WTC11 (cell line): ENCODE data around the gene EHBP1. TPM values are rescaled to one million over a fixed set of nuclear protein-coding genes. Genes with fewer than 3 reads are reported as not detected.

Experiments
- ATAC-seq: fragments of 200-7000 bp; cut with Tn5 transposase; 2 replicates; pipeline ENCODE4 v1.10.0; 2021; ENCODE audit warnings: mild to moderate bottlenecking, moderate library complexity
- CTCF ChIA-PET: fragments of 300-600 bp; sonication (Branson Sonifier 250); formaldehyde crosslinking; loops from one replicate; lab custom pipeline; 2021; ENCODE audit warnings: antibody characterized with exemption; lab: Charles Lee
- POLR2A ChIA-PET: fragments of 350-600 bp; sonication (Branson Sonifier 250); formaldehyde crosslinking; loops from one replicate; lab custom pipeline; 2021; ENCODE audit warnings: antibody characterized with exemption; lab: Charles Lee
- DNase-seq: peaks from one replicate; pipeline ENCODE4 v3.0.0; 2021; ENCODE audit warnings: low spot score
- H3K27ac Mint-ChIP-seq: 2 replicates; pipeline ENCODE4 v1.8.0; 2021; ENCODE audit warnings: mixed read lengths
- H3K27me3 Mint-ChIP-seq: 2 replicates; pipeline ENCODE4 v1.8.0; 2021; ENCODE audit warnings: low read depth, mild to moderate bottlenecking, moderate library complexity, mixed read lengths
- H3K36me3 Mint-ChIP-seq: 2 replicates; pipeline ENCODE4 v1.8.0; 2021; ENCODE audit warnings: mixed read lengths
- H3K4me1 Mint-ChIP-seq: 2 replicates; pipeline ENCODE4 v1.8.0; 2022; ENCODE audit warnings: mixed read lengths
- H3K4me3 Mint-ChIP-seq: 2 replicates; pipeline ENCODE4 v1.8.0; 2021; ENCODE audit warnings: mild to moderate bottlenecking, moderate library complexity, mixed read lengths
- H3K9me3 Mint-ChIP-seq: 2 replicates; pipeline ENCODE4 v1.8.0; 2021; ENCODE audit warnings: mixed read lengths
- AFF4 ChIP-seq: sonication (generic); formaldehyde crosslinking; IDR thresholded peaks from 2 replicates; pipeline ENCODE4 v1.8.1; 2023; ENCODE audit warnings: mild to moderate bottlenecking, missing genetic modification reagents, borderline replicate concordance
- AR ChIP-seq: fragments of 250-450 bp; sonication (Bioruptor Pico); IDR thresholded peaks from 2 replicates; pipeline ENCODE4 v1.9.0; 2021; ENCODE audit warnings: mild to moderate bottlenecking
- E2F1 ChIP-seq: sonication (generic); formaldehyde crosslinking; IDR thresholded peaks from 2 replicates; pipeline ENCODE4 v1.8.0; 2022; ENCODE audit warnings: mild to moderate bottlenecking, missing genetic modification reagents
- E2F5 ChIP-seq: sonication (generic); formaldehyde crosslinking; IDR thresholded peaks from 2 replicates; pipeline ENCODE4 v1.8.1; 2022; ENCODE audit warnings: mild to moderate bottlenecking, moderate library complexity, missing genetic modification reagents
- FOXP4 ChIP-seq: sonication (generic); formaldehyde crosslinking; IDR thresholded peaks from 2 replicates; pipeline ENCODE4 v1.8.0; 2022; ENCODE audit warnings: mild to moderate bottlenecking, missing genetic modification reagents
- GABPB1 ChIP-seq: sonication (generic); formaldehyde crosslinking; IDR thresholded peaks from 2 replicates; pipeline ENCODE4 v1.8.1; 2023; ENCODE audit warnings: mild to moderate bottlenecking, missing genetic modification reagents
- HMGXB4 ChIP-seq: sonication (generic); formaldehyde crosslinking; IDR thresholded peaks from 2 replicates; pipeline ENCODE4 v1.8.1; 2023; ENCODE audit warnings: mild to moderate bottlenecking, moderate library complexity, missing genetic modification reagents
- JUN ChIP-seq: sonication (generic); formaldehyde crosslinking; IDR thresholded peaks from 2 replicates; pipeline ENCODE4 v1.8.0; 2023; ENCODE audit warnings: mild to moderate bottlenecking, missing genetic modification reagents
- NFATC4 ChIP-seq: fragments of 250-450 bp; sonication (Bioruptor Pico); IDR thresholded peaks from 2 replicates; pipeline ENCODE4 v1.9.0; 2021; ENCODE audit warnings: mild to moderate bottlenecking
- NFE2L1 ChIP-seq: sonication (generic); formaldehyde crosslinking; IDR thresholded peaks from 2 replicates; pipeline ENCODE4 v1.8.1; 2023; ENCODE audit warnings: missing genetic modification reagents
- NFYB ChIP-seq: sonication (generic); formaldehyde crosslinking; conservative IDR thresholded peaks from 2 replicates; pipeline ENCODE4 v1.8.0; 2022; ENCODE audit warnings: low read depth, missing genetic modification reagents
- NR3C1 ChIP-seq: sonication (generic); formaldehyde crosslinking; conservative IDR thresholded peaks from 2 replicates; pipeline ENCODE4 v1.8.1; 2023; ENCODE audit warnings: low read depth, mild to moderate bottlenecking, missing genetic modification reagents
- SMAD3 ChIP-seq: sonication (generic); formaldehyde crosslinking; IDR thresholded peaks from 2 replicates; pipeline ENCODE4 v1.8.0; 2022; ENCODE audit warnings: missing genetic modification reagents, mild to moderate bottlenecking, borderline replicate concordance
- SP1 ChIP-seq: sonication (generic); formaldehyde crosslinking; conservative IDR thresholded peaks from 2 replicates; pipeline ENCODE4 v1.8.1; 2022; ENCODE audit warnings: missing genetic modification reagents
- TCF7 ChIP-seq: sonication (generic); formaldehyde crosslinking; IDR thresholded peaks from 2 replicates; pipeline ENCODE4 v1.8.0; 2022; ENCODE audit warnings: mild to moderate bottlenecking, low read depth, missing genetic modification reagents, moderate library complexity
- USF2 ChIP-seq: sonication (generic); formaldehyde crosslinking; IDR thresholded peaks from 2 replicates; pipeline ENCODE4 v1.8.1; 2023; ENCODE audit warnings: mild to moderate bottlenecking, missing genetic modification reagents, moderate library complexity
- ZNF121 ChIP-seq: sonication (generic); formaldehyde crosslinking; IDR thresholded peaks from 2 replicates; pipeline ENCODE4 v1.8.0; 2023; ENCODE audit warnings: missing genetic modification reagents
- ZNF138 ChIP-seq: sonication (generic); formaldehyde crosslinking; conservative IDR thresholded peaks from 2 replicates; pipeline ENCODE4 v1.8.1; 2022; ENCODE audit warnings: mild to moderate bottlenecking, moderate library complexity, missing genetic modification reagents
- ZNF232 ChIP-seq: sonication (generic); formaldehyde crosslinking; IDR thresholded peaks from 2 replicates; pipeline ENCODE4 v1.8.0; 2022; ENCODE audit warnings: mild to moderate bottlenecking, missing genetic modification reagents
- ZNF512 ChIP-seq: sonication (generic); formaldehyde crosslinking; IDR thresholded peaks from 2 replicates; pipeline ENCODE4 v1.8.1; 2022; ENCODE audit warnings: missing genetic modification reagents, borderline replicate concordance
- total RNA-seq: library from RNA; stranded (reverse); gene quantifications from 3 replicates; pipeline ENCODE4 v1.2.3, GENCODE V29; 2021

Gene EHBP1
- total RNA-seq, 1 experiment from 2014 or later: 36.4 TPM

GRCh38 chr2:63050334-63051041 lies 345.0 kb downstream of the EHBP1 start, which contains the start of gene OTX1:
OTX1 (plus strand) TSS chr2:63050830; CDS start chr2:63052991, 2,161 bp downstream.
- H3K9me3 Mint-ChIP-seq: no peaks in the 10 kb centered on the region
- H3K4me3 Mint-ChIP-seq: peak within 1 kb of the TSS; percentile 78
- peaks cover 96% of the 10 kb centered on the region for H3K27me3 Mint-ChIP-seq
- peaks cover 64% of the 10 kb centered on the region for H3K4me1 Mint-ChIP-seq
- ChIA-PET POLR2A (no interaction called here), CTCF (no interaction called here)
- no peak within 1 kb of the TSS for H3K27ac Mint-ChIP-seq
- ATAC-seq (peak; percentile 46), DNase-seq (peak; percentile 84)
- no peaks in the 10 kb centered on the region for H3K36me3 Mint-ChIP-seq
- TF ChIP-seq FOXP4 (CRISPR knock-in tag): 0 out of 2 replicates have a peak, but pooled peaks have one; percentile 2
- no peak for TF ChIP-seq SMAD3 (CRISPR knock-in tag)
- TF ChIP-seq ZNF512 (CRISPR knock-in tag): no peak
- TF ChIP-seq ZNF138 (CRISPR knock-in tag): no peak
- TF ChIP-seq AR (CRISPR knock-in tag): no peak
- no peak for TF ChIP-seq ZNF232 (CRISPR knock-in tag)
- TF ChIP-seq AFF4 (CRISPR knock-in tag): no peak
- 0 out of 2 replicates have a peak, but pooled peaks have one; percentile 28 for TF ChIP-seq E2F5 (CRISPR knock-in tag)
- TF ChIP-seq E2F1 (CRISPR knock-in tag): no peak
- TF ChIP-seq NR3C1: no peak
- TF ChIP-seq NFYB (CRISPR knock-in tag): peak; percentile 72
- no peak for TF ChIP-seq ZNF121 (CRISPR knock-in tag)
- TF ChIP-seq SP1: peak; percentile 26
- no peak for TF ChIP-seq TCF7
- TF ChIP-seq NFE2L1 (CRISPR knock-in tag): no peak
- TF ChIP-seq GABPB1 (CRISPR knock-in tag): 0 out of 2 replicates have a peak, but pooled peaks have one; percentile 14
- TF ChIP-seq HMGXB4: no peak
- TF ChIP-seq USF2: no peak
- TF ChIP-seq NFATC4 (CRISPR knock-in tag): no peak
- TF ChIP-seq JUN (CRISPR knock-in tag): no peak
